GM21737 (cell line): ENCODE data around the gene ABCA8.

Source experiments
- ATAC-seq: cut with Tn5 transposase; IDR thresholded peaks from one replicate; pipeline ENCODE4 v1.9.1; 2021; ENCODE audit warnings: mild to moderate bottlenecking, moderate library complexity; ENCODE audit not compliant: unreplicated experiment

The ABCA8 gene

GRCh38 chr17:68943123-68943811 lies 11.9 kb downstream of the ABCA8 start:
- no peak for ATAC-seq

- ATAC-seq = no peak
These were observed 12.8 kb downstream of the ABCA8 start for GRCh38 chr17:68942389-68942788.

GRCh38 chr17:68941761-68942160 lies 13.4 kb downstream of the ABCA8 start:
- no peak for ATAC-seq

- no peak for ATAC-seq
These were observed 16.0 kb downstream of the ABCA8 start for GRCh38 chr17:68939195-68939594.

DNA sequence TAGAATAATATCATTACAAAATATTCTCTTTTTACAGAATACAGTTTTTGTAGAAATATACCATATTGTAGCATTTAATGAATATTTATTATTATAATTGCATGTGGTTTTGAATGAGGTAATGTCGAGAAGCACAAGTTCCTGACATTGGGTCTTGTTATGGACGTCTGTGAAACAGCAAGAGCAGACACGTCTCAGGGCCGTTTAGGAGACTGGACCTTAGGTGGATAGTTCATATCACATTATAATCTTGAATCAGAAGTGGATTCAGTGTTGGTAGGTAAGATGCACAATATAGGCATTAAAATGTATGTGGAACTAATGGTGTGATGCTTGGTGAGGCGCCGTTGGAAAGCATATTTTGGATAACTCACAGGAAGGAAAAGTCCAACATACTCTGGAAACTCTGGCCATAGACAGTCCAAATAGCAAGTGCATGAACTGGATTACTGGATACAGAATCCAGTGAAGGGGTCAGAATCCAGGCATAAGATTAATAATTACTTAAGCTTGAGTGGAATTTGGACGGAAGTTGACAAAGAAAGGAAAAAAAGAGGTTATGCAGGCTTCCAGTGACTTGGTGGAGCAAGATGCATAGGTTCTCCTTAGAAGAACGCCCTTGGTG lies 17.2 kb downstream of the ABCA8 start:
- no peak for ATAC-seq

- no peak for ATAC-seq
These were observed 27.7 kb downstream of the ABCA8 start for GRCh38 chr17:68927516-68927915.

DNA sequence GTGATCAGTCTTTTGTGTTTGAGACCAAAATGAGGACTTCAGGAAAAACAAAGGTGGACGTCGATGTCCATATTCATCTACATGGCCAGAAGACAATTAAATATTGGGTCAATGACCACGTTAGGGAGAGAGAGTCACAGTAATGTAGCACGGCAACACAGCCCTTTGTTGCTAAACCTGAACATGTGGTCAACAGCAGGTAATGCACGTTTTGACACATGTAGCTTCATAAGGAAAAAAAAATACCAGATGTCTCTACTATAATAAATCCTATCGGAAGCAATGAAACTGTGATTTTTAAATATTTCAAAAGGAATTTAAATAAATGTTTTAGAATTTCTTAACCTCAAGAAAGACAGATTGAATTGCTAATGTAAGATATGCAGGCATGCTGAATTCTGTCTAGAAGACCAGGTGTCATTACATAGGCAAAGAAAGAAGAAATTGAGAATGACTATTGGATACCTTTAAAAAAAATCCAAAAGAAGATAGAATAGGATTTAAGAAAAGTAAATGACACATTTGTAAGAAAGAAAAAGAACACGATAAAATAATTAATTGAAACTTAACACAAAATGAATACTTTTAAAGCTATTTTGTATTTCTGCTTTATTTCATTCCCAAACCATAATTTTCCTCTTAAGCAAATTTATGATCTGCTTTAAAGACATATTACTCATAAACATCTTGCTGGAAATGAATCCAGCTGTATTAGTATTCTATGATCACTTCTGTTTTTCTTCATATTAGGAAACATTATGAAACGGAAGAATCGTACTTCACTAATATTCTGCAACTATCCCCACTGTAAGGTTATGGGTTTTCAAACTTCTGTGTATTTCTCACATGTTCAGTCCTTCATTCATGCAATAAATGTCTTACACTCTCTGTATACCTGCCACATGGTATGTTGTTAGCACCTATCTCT lies 30.1 kb downstream of the ABCA8 start:
- ATAC-seq = no peak

- no peak for ATAC-seq
These were observed 44.3 kb downstream of the ABCA8 start for GRCh38 chr17:68910789-68911431.

DNA sequence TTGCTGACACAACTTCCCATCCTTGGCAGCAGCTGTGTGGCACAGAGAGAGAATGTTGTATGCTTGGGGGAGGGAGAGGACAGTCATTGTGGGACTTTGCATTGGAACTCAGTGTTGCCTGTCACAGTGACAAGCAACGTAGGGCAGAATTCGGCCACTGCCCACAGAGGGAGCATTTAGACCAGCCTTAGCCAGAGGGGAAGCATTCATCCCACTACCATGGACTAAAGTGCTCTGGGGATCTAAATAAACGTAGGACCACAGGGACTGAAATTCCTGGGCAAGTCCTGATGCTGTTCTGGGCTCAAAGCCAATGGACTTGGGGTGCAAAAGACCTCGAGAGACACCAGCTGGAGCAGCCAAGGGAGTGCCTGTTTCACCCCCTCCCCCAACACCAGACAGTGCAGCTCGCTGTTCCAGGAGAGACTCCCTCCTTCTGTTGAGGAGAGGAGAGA lies 44.9 kb downstream of the ABCA8 start:
- ATAC-seq = no peak

DNA sequence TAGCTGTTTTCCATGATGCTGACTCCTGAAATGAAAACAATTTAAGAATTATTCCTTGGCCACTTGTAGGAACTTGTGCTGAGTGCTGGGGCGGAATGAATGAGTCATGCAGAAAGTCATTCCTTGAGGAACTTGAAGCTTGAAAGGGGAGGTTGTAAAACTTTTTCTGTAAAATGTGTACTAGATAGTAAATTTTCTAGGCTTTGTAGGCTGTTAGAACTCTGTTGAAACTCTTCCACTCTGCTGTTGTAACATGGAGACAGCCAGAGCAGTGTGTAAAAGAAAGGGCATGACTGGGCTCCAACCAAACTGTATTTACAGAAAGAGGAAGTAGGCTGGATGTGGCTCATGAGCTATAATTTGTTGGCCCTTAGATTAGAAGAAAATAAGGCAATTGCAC lies 46.1 kb downstream of the ABCA8 start:
- ATAC-seq = no peak

DNA sequence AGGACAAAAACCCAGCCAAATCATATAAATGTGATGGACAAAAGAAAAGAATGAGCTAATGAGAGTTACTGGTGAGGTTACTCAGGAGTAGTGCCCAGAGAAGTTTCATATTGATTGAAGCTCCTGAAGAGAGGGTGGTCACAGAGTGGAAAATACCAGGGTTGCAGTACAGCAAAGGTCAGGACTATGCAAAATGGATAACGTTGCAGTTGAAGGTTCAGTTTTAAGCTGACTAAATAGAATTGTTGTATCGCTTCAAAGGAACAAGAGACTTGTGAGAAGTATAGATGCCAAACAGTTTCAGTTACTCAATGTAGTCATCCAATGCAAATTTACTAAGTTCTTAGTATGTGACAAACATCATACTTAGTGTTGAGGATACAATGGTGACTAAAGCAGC lies 47.1 kb downstream of the ABCA8 start:
- ATAC-seq = no peak

- no peak for ATAC-seq
These were observed 48.6 kb downstream of the ABCA8 start for GRCh38 chr17:68906638-68907037.

DNA sequence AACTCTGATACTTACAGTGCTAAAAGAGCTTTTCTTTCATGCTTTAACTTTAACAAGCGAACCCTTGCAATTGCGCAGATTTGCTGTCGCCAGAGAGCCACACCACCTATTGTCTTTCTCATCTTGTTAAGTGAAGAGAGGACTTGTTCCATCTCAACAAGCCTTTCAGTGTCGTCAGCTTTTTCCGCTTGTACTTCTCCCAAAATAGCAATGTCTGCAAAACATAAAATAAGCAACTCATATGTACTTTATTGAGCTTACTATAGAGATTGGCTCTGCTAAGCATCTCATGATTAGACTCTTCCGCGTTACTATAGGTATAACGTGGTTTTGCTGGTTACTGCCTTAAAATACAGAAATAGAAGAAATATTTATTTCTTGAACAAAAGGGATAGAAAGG lies 51.9 kb downstream of the ABCA8 start:
- ATAC-seq = no peak

DNA sequence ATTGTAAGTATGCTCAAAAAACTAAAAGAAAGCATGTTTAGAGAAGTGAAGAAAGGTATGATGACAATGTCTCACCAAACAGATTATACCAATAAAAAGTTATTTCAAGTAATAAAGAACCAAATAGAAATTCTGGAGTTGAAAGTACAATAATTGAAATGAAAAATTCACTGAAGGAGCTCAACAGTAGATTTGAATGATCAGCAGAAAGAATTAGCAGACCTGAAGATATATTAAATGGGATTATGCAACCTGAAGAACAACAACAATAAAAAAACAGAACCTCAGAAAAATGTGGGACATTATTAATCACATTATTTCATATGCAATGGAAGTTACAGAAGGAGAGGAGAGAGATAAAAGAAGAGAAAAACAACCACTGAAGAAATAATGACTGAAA lies 57.6 kb downstream of the ABCA8 start:
- no peak for ATAC-seq

DNA sequence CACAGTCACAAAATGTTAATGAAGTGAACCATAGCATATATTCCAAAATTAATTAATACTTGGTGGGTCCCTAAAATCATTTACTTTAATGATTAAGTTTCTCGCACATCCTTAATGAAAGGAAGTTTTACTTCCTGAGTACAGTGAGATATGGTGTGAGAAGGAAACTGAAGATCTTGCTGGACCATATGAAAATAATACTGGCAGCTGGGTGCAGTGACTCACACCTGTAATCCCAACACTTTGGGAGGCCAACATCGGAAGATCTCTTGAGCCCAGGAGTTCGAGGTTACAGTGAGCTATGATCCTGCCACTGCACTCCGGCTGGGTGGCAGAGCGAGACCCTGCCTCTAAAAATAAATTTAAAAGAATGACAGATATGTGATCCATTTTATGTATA lies 62.5 kb downstream of the ABCA8 start:
- ATAC-seq = no peak

GRCh38 chr17:68892193-68892592 lies 63.0 kb downstream of the ABCA8 start:
- no peak for ATAC-seq

GRCh38 chr17:68886401-68886800 lies 68.8 kb downstream of the ABCA8 start:
- no peak for ATAC-seq

- ATAC-seq = no peak
These were observed 70.3 kb downstream of the ABCA8 start for GRCh38 chr17:68884888-68885287.

DNA sequence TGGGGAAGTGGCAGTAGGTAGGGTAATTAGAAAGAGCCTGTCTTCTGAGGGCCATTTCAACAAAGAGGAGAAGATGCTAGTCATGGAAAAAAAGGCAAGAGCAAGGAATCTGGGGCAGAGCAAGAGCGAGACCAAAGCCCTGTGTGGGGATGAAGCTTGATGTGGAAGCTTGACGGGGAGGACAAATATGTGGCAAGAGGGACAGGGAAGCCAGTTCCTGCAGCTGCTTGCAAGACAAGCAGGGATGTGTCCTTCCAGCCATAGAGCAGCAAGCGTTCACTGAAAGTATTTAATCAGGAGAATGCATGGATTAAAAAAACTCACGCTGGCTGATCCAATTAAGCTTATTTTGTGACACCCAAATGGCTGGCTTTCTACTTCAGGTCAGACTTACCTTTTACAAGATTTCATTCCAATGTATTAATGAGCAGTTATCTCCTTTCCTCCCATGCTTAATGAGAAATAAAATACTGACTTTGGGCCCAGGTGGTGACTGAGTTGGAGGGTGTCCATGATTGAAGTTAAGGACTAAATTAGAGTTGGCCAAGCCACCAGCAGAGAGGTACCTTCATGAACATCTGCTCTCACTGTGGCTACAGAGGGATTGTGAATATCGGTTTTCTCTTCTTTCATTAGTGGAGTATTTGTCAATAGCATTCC lies 76.8 kb downstream of the ABCA8 start:
- no peak for ATAC-seq

- no peak for ATAC-seq
These were observed 83.7 kb downstream of the ABCA8 start for GRCh38 chr17:68871447-68871846.

DNA sequence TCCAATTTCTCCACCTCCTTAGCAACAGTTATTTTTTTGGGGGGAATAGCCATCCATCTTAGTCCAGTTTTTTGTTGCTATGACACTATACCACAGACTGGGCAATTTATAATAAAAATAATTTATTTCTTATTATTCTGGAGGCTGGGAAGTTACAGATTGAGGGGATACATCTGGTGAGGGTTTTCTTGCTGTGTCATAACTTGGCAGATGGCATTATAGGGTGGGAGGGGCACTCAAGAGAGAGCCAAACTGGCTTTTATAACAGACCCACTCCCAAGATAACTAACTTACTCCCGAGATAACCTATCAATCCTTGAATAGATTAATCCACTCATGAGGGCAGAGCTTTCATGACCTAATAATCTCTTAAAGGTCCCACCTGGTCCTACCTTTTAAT lies 84.2 kb downstream of the ABCA8 start:
- no peak for ATAC-seq
